Measurements from ENCODE around the gene NPHS2. TPM values are rescaled to one million over a fixed set of nuclear protein-coding genes. Genes with fewer than 3 reads are reported as not detected.

The NPHS2 gene
- total and polyA plus RNA-seq, 2 of the 13 experiments (the other 11 are each of a cell fraction or from before 2014, with no cell fraction given), result not detected

- no peak for TF ChIP-seq ZUFSP (CRISPR knock-in tag; IDR thresholded peaks at IDR 0.05; ENCODE audit: borderline replicate concordance)
- no peak for TF ChIP-seq ZNF800 (CRISPR knock-in tag; IDR thresholded peaks at IDR 0.05)
- no peak for TF ChIP-seq ZNF335 (CRISPR knock-in tag; IDR thresholded peaks at IDR 0.05)
- TF ChIP-seq TOPORS (CRISPR knock-in tag; IDR thresholded peaks at IDR 0.05), result no peak
- TF ChIP-seq ETV6 (CRISPR knock-in tag; conservative IDR thresholded peaks at IDR 0.05), result no peak
- TF ChIP-seq ZNF468 (CRISPR knock-in tag; IDR thresholded peaks at IDR 0.05), result no peak
- no peak for TF ChIP-seq ZNF337 (CRISPR knock-in tag; IDR thresholded peaks at IDR 0.05; ENCODE audit: borderline replicate concordance, low read depth)
These were observed 16.1 kb upstream of the NPHS2 start, which contains the start of gene TDRD5 (continued) for GRCh38 chr1:179591592-179592580.

- H4K20me1 ChIP-seq (ENCODE audit: insufficient read depth, low read length), result no peaks in the 10 kb centered on the region
- FAIRE-seq (no peak), DNase-seq (ENCODE audit: low spot score) (no peak), ATAC-seq (no peak)
- no peaks in the 10 kb centered on the region for H3K36me3 ChIP-seq (replicated peaks in 1 of 2; ENCODE audit: control insufficient read depth in 1 of 2, insufficient read depth in 2 of 2, low read length in 2 of 2)
- no peak overlapping the region for H3K9ac ChIP-seq (ENCODE audit: insufficient read depth, low read depth, low read length)
- no peaks in the 10 kb centered on the region for H3K9me3 ChIP-seq (ENCODE audit: low read length)
- in situ Hi-C loops (cut with HindIII; ENCODE audit: extremely low pct_ligation_motif_present, low pct_unique_long_range_greater_than_20kb) (loop anchor here (25.0 kb wide), 1 partner anchor 329 kb away; no protein-coding TSS in a partner anchor), intact Hi-C loops (cut with micrococcal nuclease; ENCODE audit: unreplicated experiment) (no loop called here)
- H3K79me2 ChIP-seq (ENCODE audit: insufficient read depth, low read length), result no peaks in the 10 kb centered on the region
- H2AFZ ChIP-seq (ENCODE audit: low read length), result no peak overlapping the region
- ChIA-PET POLR2A (no interaction called here), CTCF (ENCODE audit: low intra/inter-chr PET ratio, low total read pairs) (no interaction called here)
- H3K27ac ChIP-seq (ENCODE audit: extremely low read length, insufficient read depth, low read length), result no peak overlapping the region
- no peak overlapping the region for H3K4me3 ChIP-seq (replicated peaks in 1 of 3; ENCODE audit: insufficient read depth in 1 of 3, low read depth in 2 of 3, low read length in 3 of 3)
- BruUV-seq (replicated peaks), result no TSS peak
- no peak overlapping the region for H3K4me2 ChIP-seq (ENCODE audit: low read depth, low read length)
- 75% methylated on average over 7 of the region's 7 CpGs for WGBS (ENCODE audit: low lambda C conversion rate)
- no peaks in the 10 kb centered on the region for H3K4me1 ChIP-seq (ENCODE audit: insufficient read depth, low read length)
- H3K27me3 ChIP-seq (ENCODE audit: control insufficient read depth in 1 of 2, insufficient read depth in 2 of 2, low read length in 2 of 2), result 0 out of 5 replicates have a peak, but pooled peaks cover 0 to 6% of the 10 kb centered on the region in 2 experiments
- no peak for TF ChIP-seq YEATS2 (CRISPR knock-in tag; IDR thresholded peaks at IDR 0.05; ENCODE audit: borderline replicate concordance)
- no peak for TF ChIP-seq MIXL1 (CRISPR knock-in tag; IDR thresholded peaks at IDR 0.05)
- TF ChIP-seq ISL2 (CRISPR knock-in tag; IDR thresholded peaks at IDR 0.05), result no peak
- no peak for TF ChIP-seq ZNF44 (CRISPR knock-in tag; IDR thresholded peaks at IDR 0.05)
- no peak for TF ChIP-seq ZNF468 (CRISPR knock-in tag; IDR thresholded peaks at IDR 0.05)
- TF ChIP-seq KDM5A (IDR thresholded peaks at IDR 0.05; ENCODE audit: borderline replicate concordance, low read length), result no peak
- no peak for TF ChIP-seq POGK (CRISPR knock-in tag; conservative IDR thresholded peaks at IDR 0.05)
- no peak for TF ChIP-seq RORA (CRISPR knock-in tag; IDR thresholded peaks at IDR 0.05)
- no peak for TF ChIP-seq TBP (CRISPR knock-in tag; IDR thresholded peaks at IDR 0.05)
- TF ChIP-seq ZNF441 (CRISPR knock-in tag; IDR thresholded peaks at IDR 0.05; ENCODE audit: borderline replicate concordance), result no peak
- no peak for TF ChIP-seq ZSCAN12 (CRISPR knock-in tag; IDR thresholded peaks at IDR 0.05)
These were observed 15.5 kb upstream of the NPHS2 start for GRCh38 chr1:179591253-179591591.

Data from HepG2 (cell line).